ENCODE data around the gene SYS1. TPM values are rescaled to one million over a fixed set of nuclear protein-coding genes. Genes with fewer than 3 reads are reported as not detected.

The SYS1 gene
- total and polyA plus RNA-seq, 3 donors from 2014 or later, result 20.0 to 34.6 (median 33.1) TPM

DNA sequence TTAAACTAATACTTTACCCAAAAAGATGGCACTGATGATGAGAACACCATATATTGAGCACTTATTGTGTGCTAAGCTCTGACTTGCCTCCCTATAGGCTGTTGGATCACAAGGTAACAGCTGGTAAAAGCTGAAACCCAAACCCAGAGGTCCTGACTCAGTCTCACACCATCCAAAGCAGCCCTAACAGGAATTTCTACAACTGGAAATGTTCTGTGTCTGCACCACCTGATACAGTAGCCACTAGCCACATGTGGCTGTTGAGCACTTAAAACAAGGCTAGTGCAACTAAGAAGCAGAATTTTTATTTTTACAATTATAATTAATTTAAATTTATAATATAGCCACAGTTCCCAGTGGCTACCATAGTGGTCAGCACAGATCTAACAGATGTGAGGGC is 39.2 kb upstream of the SYS1 start:
- TF ChIP-seq POLR2A (IDR thresholded peaks at IDR 0.05), result no peak
- TF ChIP-seq, protein P1, sequence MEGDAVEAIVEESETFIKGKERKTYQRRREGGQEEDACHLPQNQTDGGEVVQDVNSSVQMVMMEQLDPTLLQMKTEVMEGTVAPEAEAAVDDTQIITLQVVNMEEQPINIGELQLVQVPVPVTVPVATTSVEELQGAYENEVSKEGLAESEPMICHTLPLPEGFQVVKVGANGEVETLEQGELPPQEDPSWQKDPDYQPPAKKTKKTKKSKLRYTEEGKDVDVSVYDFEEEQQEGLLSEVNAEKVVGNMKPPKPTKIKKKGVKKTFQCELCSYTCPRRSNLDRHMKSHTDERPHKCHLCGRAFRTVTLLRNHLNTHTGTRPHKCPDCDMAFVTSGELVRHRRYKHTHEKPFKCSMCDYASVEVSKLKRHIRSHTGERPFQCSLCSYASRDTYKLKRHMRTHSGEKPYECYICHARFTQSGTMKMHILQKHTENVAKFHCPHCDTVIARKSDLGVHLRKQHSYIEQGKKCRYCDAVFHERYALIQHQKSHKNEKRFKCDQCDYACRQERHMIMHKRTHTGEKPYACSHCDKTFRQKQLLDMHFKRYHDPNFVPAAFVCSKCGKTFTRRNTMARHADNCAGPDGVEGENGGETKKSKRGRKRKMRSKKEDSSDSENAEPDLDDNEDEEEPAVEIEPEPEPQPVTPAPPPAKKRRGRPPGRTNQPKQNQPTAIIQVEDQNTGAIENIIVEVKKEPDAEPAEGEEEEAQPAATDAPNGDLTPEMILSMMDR (IDR thresholded peaks at IDR 0.05), result no peak
- no peaks in the 10 kb centered on the region for H3K9me3 ChIP-seq
- H3K4me1 ChIP-seq, result no peaks in the 10 kb centered on the region
- no peak for DNase-seq
- intact Hi-C loops (cut with DNase I; ENCODE audit: low total_unique reads), result loop anchor here (2.0 kb wide), 1 partner anchor 39 kb away; the partner anchor contains the start of gene SYS1
- H3K4me3 ChIP-seq, result no peak overlapping the region
- no peaks in the 10 kb centered on the region for H3K27me3 ChIP-seq
- H3K36me3 ChIP-seq (ENCODE audit: low read depth, missing control alignments), result no peaks in the 10 kb centered on the region
- no peak overlapping the region for H3K27ac ChIP-seq

DNA sequence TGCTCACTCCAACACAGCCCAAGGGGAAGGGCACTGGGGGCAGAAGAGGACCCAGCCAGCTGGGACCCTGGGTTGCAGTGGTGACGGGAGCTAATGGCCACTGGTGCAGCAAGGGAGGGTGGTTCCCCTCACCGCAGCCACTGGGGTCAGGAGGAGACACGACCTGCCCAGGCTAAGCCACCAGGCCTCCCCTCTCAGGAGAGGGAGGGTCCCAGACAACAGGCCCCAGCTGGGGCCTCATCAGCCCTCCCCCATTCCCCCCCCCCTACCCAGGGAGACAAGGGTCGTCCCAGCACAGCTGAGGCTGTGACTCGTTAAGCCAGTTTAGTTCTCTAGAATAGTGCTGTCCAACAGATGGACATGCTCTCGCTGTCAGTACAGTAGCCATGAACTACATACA is 37.6 kb upstream of the SYS1 start:
- TF ChIP-seq, protein P1 (IDR thresholded peaks at IDR 0.05), result no peak
- no peak for TF ChIP-seq POLR2A (IDR thresholded peaks at IDR 0.05)
- 64 to 71% methylated on average over 5 to 6 of the region's 6 CpGs for WGBS, 2 donors
- intact Hi-C loops (cut with DNase I; ENCODE audit: low total_unique reads), result no loop called here

DNA sequence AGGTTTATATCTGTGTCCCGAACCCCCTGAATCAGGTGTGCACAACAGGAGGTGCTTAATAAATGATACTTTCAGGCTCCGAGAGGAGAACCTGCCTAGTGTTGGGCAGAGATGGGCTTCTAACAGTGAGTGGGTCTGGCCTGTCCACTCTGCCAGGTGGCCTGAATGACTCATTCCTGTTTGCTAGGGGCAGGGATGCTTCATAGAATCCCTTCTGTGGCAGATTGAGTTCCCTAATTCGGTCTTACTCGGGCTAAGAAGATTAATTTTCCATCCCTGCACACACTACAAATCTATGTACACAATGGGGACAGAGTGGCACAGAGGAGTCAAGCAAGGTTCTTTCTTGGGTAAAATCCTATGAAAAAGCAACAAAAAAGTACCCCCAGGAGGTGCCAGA is 34.5 kb upstream of the SYS1 start:
- intact Hi-C loops (cut with DNase I; ENCODE audit: low total_unique reads), result no loop called here
- 84 to 91% methylated on average over 4 of the region's 4 CpGs for WGBS, 2 donors
- no peak for DNase-seq
- TF ChIP-seq POLR2A (IDR thresholded peaks at IDR 0.05), result no peak
- TF ChIP-seq, protein P1 (IDR thresholded peaks at IDR 0.05), result no peak
- H3K27ac ChIP-seq, result no peak overlapping the region
- H3K27me3 ChIP-seq, result no peaks in the 10 kb centered on the region
- H3K36me3 ChIP-seq (ENCODE audit: low read depth, missing control alignments), result no peaks in the 10 kb centered on the region
- H3K9me3 ChIP-seq, result no peaks in the 10 kb centered on the region
- H3K4me1 ChIP-seq, result no peaks in the 10 kb centered on the region
- H3K4me3 ChIP-seq, result no peak overlapping the region

More for the DNA sequence above, 37.6 kb upstream of the SYS1 start:
- H3K4me1 ChIP-seq, result no peaks in the 10 kb centered on the region
- no peak overlapping the region for H3K4me3 ChIP-seq
- no peaks in the 10 kb centered on the region for H3K27me3 ChIP-seq
- DNase-seq, result no peak
- H3K27ac ChIP-seq, result no peak overlapping the region
- no peaks in the 10 kb centered on the region for H3K9me3 ChIP-seq
- no peaks in the 10 kb centered on the region for H3K36me3 ChIP-seq (ENCODE audit: low read depth, missing control alignments)

DNA sequence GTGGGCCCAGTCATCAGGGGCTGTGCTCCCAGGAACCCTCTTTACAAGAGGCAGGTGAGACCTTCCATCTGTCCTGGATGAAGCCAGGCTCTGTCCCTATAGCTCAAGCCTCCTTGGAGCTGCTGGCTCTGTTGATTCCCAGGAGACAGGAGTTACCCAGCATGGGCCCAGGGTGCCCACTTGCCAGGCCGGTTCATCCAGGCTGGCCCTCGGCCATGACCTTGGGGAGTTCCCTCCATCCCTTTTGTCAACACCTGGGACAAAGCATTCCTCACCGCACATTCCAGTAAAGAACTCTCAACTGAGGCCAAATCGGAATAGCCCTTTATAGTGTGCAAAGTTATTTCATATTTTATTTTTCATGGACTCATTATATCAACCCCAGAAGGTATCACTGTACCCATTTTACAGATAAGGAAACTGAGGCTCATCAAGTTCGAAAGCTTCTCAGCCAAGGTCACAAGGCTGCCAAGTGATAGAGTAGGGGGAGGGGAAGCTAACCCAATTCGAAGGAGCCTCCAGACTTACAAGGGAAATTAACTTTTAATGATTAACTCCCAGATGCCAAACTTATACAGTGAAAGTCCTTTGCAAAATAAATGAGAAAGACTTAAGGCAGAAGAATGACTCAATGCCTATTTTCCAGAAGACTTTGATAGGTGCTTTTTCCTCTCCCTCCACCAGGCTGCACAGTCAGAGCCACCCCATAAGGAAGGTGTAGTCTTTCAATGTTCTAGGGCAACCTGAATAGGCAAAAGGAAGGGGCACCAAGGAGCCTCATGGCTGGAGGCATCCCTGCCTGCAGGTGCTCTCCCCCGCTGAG is 33.2 kb upstream of the SYS1 start:
- WGBS, 2 donors, result 67 to 73% methylated on average over 7 of the region's 7 CpGs
- Histone ChIP-seq H3K9me3 (no peaks in the 10 kb centered on the region), H3K27ac (no peak overlapping the region), H3K4me3 (no peak overlapping the region), H3K4me1 (no peaks in the 10 kb centered on the region), H3K36me3 (ENCODE audit: low read depth, missing control alignments) (no peaks in the 10 kb centered on the region), H3K27me3 (no peaks in the 10 kb centered on the region)
- TF ChIP-seq, protein P1 (IDR thresholded peaks at IDR 0.05), result no peak
- TF ChIP-seq POLR2A (IDR thresholded peaks at IDR 0.05), result no peak
- no peak for DNase-seq
- intact Hi-C loops (cut with DNase I; ENCODE audit: low total_unique reads), result no loop called here

DNA sequence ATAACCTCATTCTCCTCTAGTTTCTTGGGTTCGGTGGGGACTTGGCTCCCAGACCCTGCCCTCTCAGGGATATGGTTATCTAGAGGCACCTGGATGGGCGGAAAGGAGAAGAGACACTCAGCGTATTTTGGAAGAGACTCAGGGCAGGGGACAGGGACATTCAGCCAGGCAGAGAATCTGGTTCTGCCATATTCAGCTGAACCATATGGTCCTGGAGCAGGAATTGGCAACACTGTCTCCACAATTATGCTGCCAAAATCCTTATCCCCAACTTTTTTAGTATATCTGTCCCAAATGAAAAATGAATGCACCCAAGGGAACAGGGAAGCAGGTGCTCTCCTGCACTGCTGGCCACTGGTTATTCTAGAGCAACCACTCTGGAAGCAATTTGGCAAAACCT is 32.5 kb upstream of the SYS1 start:
- no peak for TF ChIP-seq POLR2A (IDR thresholded peaks at IDR 0.05)
- TF ChIP-seq, protein P1 (IDR thresholded peaks at IDR 0.05), result no peak
- Histone ChIP-seq H3K27me3 (no peaks in the 10 kb centered on the region), H3K9me3 (no peaks in the 10 kb centered on the region), H3K36me3 (ENCODE audit: low read depth, missing control alignments) (no peaks in the 10 kb centered on the region), H3K27ac (no peak overlapping the region), H3K4me3 (no peak overlapping the region), H3K4me1 (no peaks in the 10 kb centered on the region)
- intact Hi-C loops (cut with DNase I; ENCODE audit: low total_unique reads), result no loop called here
- 90 to 93% methylated on average over 3 of the region's 3 CpGs for WGBS, 2 donors
- no peak for DNase-seq
